K562 (cell line): ENCODE data around the gene ATF3. TPM values are rescaled to one million over a fixed set of nuclear protein-coding genes. Genes with fewer than 3 reads are reported as not detected.

ENCODE experiments used
- ATAC-seq: fragments of 200-7000 bp; cut with Tn5 transposase; 3 replicates; pipeline ENCODE4 v1.9.1; 2020; ENCODE audit warnings: moderate library complexity
- BruUV-seq: library from RNA; stranded (reverse); fragments of 400-500 nt; replicated peaks from 2 replicates; lab custom pipeline; 2021; lab: Mats Ljungman, UMichigan
- CTCF ChIA-PET: fragments of 300-600 bp; formaldehyde crosslinking; extraction: SDS; loops from one replicate; lab custom pipeline; 2021; ENCODE audit warnings: low intra/inter-chr PET ratio; lab: Yijun Ruan, JAX
- POLR2A ChIA-PET: fragments of 300-600, 350-650 bp; sonication (Branson Sonifier 250); formaldehyde crosslinking; extraction: SDS; loops from one replicate; lab custom pipeline; 2021; ENCODE audit warnings: antibody characterized with exemption, inconsistent platforms; lab: Yijun Ruan, JAX
- DNase-seq, 4 experiments: peaks; one replicate each; pipeline versions ENCODE4 v3.0.0 to v3.0.0-alpha.2; 2011 to 2018; ENCODE audit warnings: low spot score in 3 of 4, mixed read lengths in 3 of 4; ENCODE audit errors: extremely low read depth in 1 of 4
- FAIRE-seq: peaks from 2 replicates; lab custom pipeline; 2011; peaks lifted over from hg19 to GRCh38; lab: Jason Lieb, UNC
- H2AFZ ChIP-seq: 2 replicates; pipeline ENCODE4 v1.6.0; 2011; ENCODE audit warnings: low read depth, low read length, control low read depth, inconsistent platforms
- H3K27ac ChIP-seq: fragments of 200-600 bp; 3 replicates; pipeline ENCODE4 v1.8.0; 2011; ENCODE audit warnings: low read depth, mild to moderate bottlenecking, control low read depth, inconsistent platforms, low read length, moderate library complexity, mixed read lengths; ENCODE audit errors: extremely low read depth
- H3K27me3 ChIP-seq, 2 experiments: fragments of 300-600 bp in 1 of 2; 2 replicates in 1 of 2; 3 replicates in 1 of 2; pipeline versions ENCODE4 v1.6.0 to v1.8.0; 2011; ENCODE audit warnings: inconsistent platforms in 2 of 2, low read length in 2 of 2, mild to moderate bottlenecking in 1 of 2, mixed read lengths in 1 of 2, moderate library complexity in 1 of 2; ENCODE audit not compliant: control insufficient read depth in 2 of 2, insufficient read depth in 2 of 2
- H3K36me3 ChIP-seq: fragments of 300-600 bp; 3 replicates; pipeline ENCODE4 v1.8.0; 2011; ENCODE audit warnings: mild to moderate bottlenecking, low read length, inconsistent platforms; ENCODE audit not compliant: control insufficient read depth, insufficient read depth
- H3K4me1 ChIP-seq, 2 experiments: fragments of 200-600 bp in 1 of 2; replicated peaks in 1 of 2; 2 replicates in 1 of 2; 3 replicates in 1 of 2; pipeline versions ENCODE4 v1.5.1 to v1.8.0; 2011; ENCODE audit warnings: inconsistent platforms in 2 of 2, low read length in 2 of 2, mild to moderate bottlenecking in 1 of 2, mixed read lengths in 1 of 2, moderate library complexity in 1 of 2; ENCODE audit not compliant: control insufficient read depth in 2 of 2, insufficient read depth in 2 of 2
- H3K4me2 ChIP-seq: 2 replicates; pipeline ENCODE4 v1.6.1; 2011; ENCODE audit warnings: low read length, control low read depth, inconsistent platforms, mixed read lengths; ENCODE audit not compliant: insufficient read depth
- H3K4me3 ChIP-seq: fragments of 200-600 bp; sonication (generic), shearing (Covaris generic); 2 replicates; pipeline ENCODE4 v1.5.1; 2016; ENCODE audit warnings: control low read depth, inconsistent platforms
- H3K79me2 ChIP-seq: fragments of 200-600 bp; 3 replicates; pipeline ENCODE4 v1.8.0; 2011; ENCODE audit warnings: low read length, inconsistent platforms; ENCODE audit not compliant: control insufficient read depth, insufficient read depth
- H3K9ac ChIP-seq, 2 experiments: 2 replicates each; pipeline versions ENCODE4 v1.6.0 to v1.6.1; 2011; ENCODE audit warnings: low read depth in 2 of 2, low read length in 2 of 2, control low read depth in 1 of 2, inconsistent platforms in 1 of 2, mild to moderate bottlenecking in 1 of 2, mixed read lengths in 1 of 2; ENCODE audit not compliant: insufficient read depth in 1 of 2
- H3K9me1 ChIP-seq: one replicate; pipeline ENCODE4 v1.6.0; 2011; ENCODE audit warnings: inconsistent platforms, mild to moderate bottlenecking, low read length, moderate library complexity; ENCODE audit not compliant: control insufficient read depth, insufficient read depth
- H3K9me3 ChIP-seq: replicated peaks from 2 replicates; pipeline ENCODE4 v1.5.1; 2011; ENCODE audit warnings: low read depth, low read length, inconsistent platforms; ENCODE audit not compliant: control insufficient read depth, insufficient read depth
- H4K20me1 ChIP-seq: replicated peaks from 2 replicates; pipeline ENCODE4 v1.6.1; 2011; ENCODE audit warnings: low read length, inconsistent platforms, mixed read lengths; ENCODE audit not compliant: control insufficient read depth, insufficient read depth
- CC2D1A ChIP-seq: fragments of 450-650 bp; IDR thresholded peaks from 2 replicates; pipeline ENCODE4 v1.6.1; 2017; ENCODE audit warnings: mild to moderate bottlenecking
- CHD2 ChIP-seq: IDR thresholded peaks from 2 replicates; pipeline ENCODE4 v1.6.1; 2011; ENCODE audit warnings: low read depth, low read length
- CHD4 ChIP-seq: fragments of 200-600 bp; sonication (generic); IDR thresholded peaks from 3 replicates; pipeline ENCODE4 v1.6.1; 2012; ENCODE audit warnings: low read depth, mild to moderate bottlenecking, mixed read lengths, low read length, inconsistent platforms; ENCODE audit not compliant: insufficient read depth, insufficient replicate concordance, poor library complexity, severe bottlenecking
- FIP1L1 ChIP-seq: fragments of 200-400 bp; formaldehyde crosslinking; IDR thresholded peaks from 2 replicates; pipeline ENCODE4 v1.6.1; 2018; ENCODE audit warnings: mild to moderate bottlenecking, low read depth, low read length; ENCODE audit not compliant: poor library complexity, severe bottlenecking
- KLF13 ChIP-seq: fragments of 450-650 bp; IDR thresholded peaks from 2 replicates; pipeline ENCODE4 v1.6.1; 2016; ENCODE audit warnings: missing genetic modification characterization, low read depth, mild to moderate bottlenecking, missing compliant biosample characterization, moderate library complexity, borderline replicate concordance
- MCM7 ChIP-seq, 2 experiments: fragments of 450-650 bp; IDR thresholded peaks; 2 replicates each; pipeline ENCODE4 v1.6.1; 2016 to 2018
- SMARCB1 ChIP-seq: IDR thresholded peaks from 2 replicates; pipeline ENCODE4 v1.6.1; 2011; ENCODE audit warnings: improper control_type of control experiment, low read depth; ENCODE audit not compliant: insufficient read length
- TAF15 ChIP-seq: fragments of 200-400 bp; formaldehyde crosslinking; IDR thresholded peaks from 2 replicates; pipeline ENCODE4 v1.6.1; 2017; ENCODE audit warnings: mild to moderate bottlenecking, low read depth, low read length, moderate library complexity
- ZNF384 ChIP-seq: IDR thresholded peaks from 2 replicates; pipeline ENCODE4 v1.6.1; 2012; ENCODE audit warnings: low read depth, low read length, improper control_type of control experiment
- ZNF408 ChIP-seq: fragments of 250-450 bp; sonication (Bioruptor Pico); IDR thresholded peaks from 2 replicates; pipeline ENCODE4 v1.4.0; 2020; ENCODE audit warnings: low read depth, mild to moderate bottlenecking, moderate library complexity
- WGBS: fragments of 100-300 bp; shearing (Covaris generic); methylation state at CpG from one replicate; pipeline ENCODE4 v1.1.6; 2016; ENCODE audit warnings: low coverage, mixed read lengths; ENCODE audit not compliant: insufficient coverage; ENCODE audit errors: missing lambda C conversion rate; 5-methylcytosine and 5-hydroxymethylcytosine counted together
- in situ Hi-C: fragments of 300-500 bp; cut with MboI; formaldehyde crosslinking; loops from 4 replicates; pipeline ENCODE4 v1.15.0; 2018; ENCODE audit warnings: inconsistent platforms, mixed read lengths
- intact Hi-C: fragments of 100-400 bp; cut with micrococcal nuclease; formaldehyde crosslinking; loops from 2 replicates; pipeline ENCODE4 v1.14.2; 2022
- polyA plus RNA-seq, 8 experiments: library from polyadenylated mRNA; depleted of rRNA in 4 of 8; stranded (reverse) in 5 of 8; unstranded in 3 of 8; fragments of >200 nt; fragmentation: Nextera tagmentation in 2 of 8; fragmentation: Illumina TruSeq in 1 of 8; extraction: Ambion mirVana in 2 of 8; extraction: Trizol in 1 of 8; gene quantifications; 2 replicates each; pipeline versions ENCODE4 v1.2.1 to v1.2.3, GENCODE V29; 2011 to 2014; ENCODE audit warnings: inconsistent platforms in 1 of 8, missing spikeins in 1 of 8
- total RNA-seq, 7 experiments: library from RNA; depleted of rRNA in 6 of 7; stranded (reverse); fragments of >200 nt in 6 of 7; fragmentation: Illumina TruSeq in 2 of 7; extraction: Trizol in 2 of 7; gene quantifications; 2 replicates each; pipeline versions ENCODE4 v1.2.1 to v1.2.3, GENCODE V29; 2011 to 2021; ENCODE audit warnings: low replicate concordance in 1 of 7
- TF ChIP-seq, protein P1 (sequence below): fragments of 450-650 bp; formaldehyde crosslinking; IDR thresholded peaks from 2 replicates; pipeline ENCODE4 v1.4.0; 2022; ENCODE audit warnings: mild to moderate bottlenecking, moderate library complexity
- TF ChIP-seq, protein P2 (sequence below), 2 experiments: fragments of 450-650 bp in 1 of 2; sonication (generic) in 1 of 2; formaldehyde crosslinking in 1 of 2; IDR thresholded peaks in 1 of 2; conservative IDR thresholded peaks in 1 of 2; 2 replicates each; pipeline versions ENCODE4 v1.6.1 to v1.8.1; 2016 to 2023; ENCODE audit warnings: mild to moderate bottlenecking in 2 of 2, moderate library complexity in 2 of 2, inconsistent platforms in 1 of 2, missing genetic modification reagents in 1 of 2
- TF ChIP-seq, protein P3 (sequence below): fragments of 250-450 bp; sonication (Bioruptor Pico); IDR thresholded peaks from 2 replicates; pipeline ENCODE4 v1.4.0; 2020

The ATF3 gene
- total and polyA plus RNA-seq, 9 of the 15 experiments (the other 6 are each of a cell fraction or from before 2014, with no cell fraction given), result 3.5 to 28.2 (median 19.8) TPM

DNA sequence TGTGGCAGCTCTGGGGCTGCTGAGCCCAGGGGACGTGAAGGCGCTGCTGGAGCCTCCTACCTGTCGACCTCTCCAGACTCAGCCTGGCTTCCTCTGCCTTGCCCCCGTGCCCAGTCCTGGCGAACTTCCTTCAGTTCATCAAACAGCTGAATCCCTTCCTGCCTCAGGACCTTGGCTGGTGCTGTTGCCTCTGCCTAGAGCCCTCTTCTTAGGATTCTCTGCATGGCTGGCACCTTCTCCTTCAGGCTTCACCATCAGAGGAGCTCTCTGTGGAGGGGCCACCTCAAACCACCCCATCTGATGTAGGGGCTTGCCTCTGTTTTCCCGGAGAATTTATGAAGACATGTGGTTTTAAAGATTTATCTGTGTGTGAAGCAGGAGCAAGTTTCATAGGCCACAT, 23.4 kb upstream of the ATF3 start:
- DNase-seq (no peak), FAIRE-seq (no peak), ATAC-seq (no peak)
- intact Hi-C loops, result no loop called here
- H4K20me1 ChIP-seq, result 0 out of 2 replicates have a peak, but pooled peaks cover 6% of the 10 kb centered on the region
- H2AFZ ChIP-seq, result no peak overlapping the region
- no peaks in the 10 kb centered on the region for H3K9me1 ChIP-seq
- WGBS, result 6% methylated on average over 6 of the region's 6 CpGs
- CTCF ChIA-PET, result no interaction called here
- in situ Hi-C loops, result no loop called here
- no peak overlapping the region for H3K4me2 ChIP-seq
- TF ChIP-seq, protein P1, sequence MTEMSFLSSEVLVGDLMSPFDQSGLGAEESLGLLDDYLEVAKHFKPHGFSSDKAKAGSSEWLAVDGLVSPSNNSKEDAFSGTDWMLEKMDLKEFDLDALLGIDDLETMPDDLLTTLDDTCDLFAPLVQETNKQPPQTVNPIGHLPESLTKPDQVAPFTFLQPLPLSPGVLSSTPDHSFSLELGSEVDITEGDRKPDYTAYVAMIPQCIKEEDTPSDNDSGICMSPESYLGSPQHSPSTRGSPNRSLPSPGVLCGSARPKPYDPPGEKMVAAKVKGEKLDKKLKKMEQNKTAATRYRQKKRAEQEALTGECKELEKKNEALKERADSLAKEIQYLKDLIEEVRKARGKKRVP (CRISPR knock-in tag), result no peak
- TF ChIP-seq, protein P2, sequence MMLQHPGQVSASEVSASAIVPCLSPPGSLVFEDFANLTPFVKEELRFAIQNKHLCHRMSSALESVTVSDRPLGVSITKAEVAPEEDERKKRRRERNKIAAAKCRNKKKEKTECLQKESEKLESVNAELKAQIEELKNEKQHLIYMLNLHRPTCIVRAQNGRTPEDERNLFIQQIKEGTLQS (IDR thresholded peaks at IDR 0.05), result no peak
- TF ChIP-seq, protein P2 (CRISPR knock-in tag; conservative IDR thresholded peaks at IDR 0.05), result no peak
- no peak for TF ChIP-seq CC2D1A
- no peak for TF ChIP-seq KLF13 (tag)
- TF ChIP-seq CHD2, result no peak
- no peak for TF ChIP-seq CHD4
- no peak for TF ChIP-seq SMARCB1
- no peak for TF ChIP-seq MCM7 (IDR thresholded peaks at IDR 0.05)
- no peak for TF ChIP-seq FIP1L1
- no peak for TF ChIP-seq ZNF384
- TF ChIP-seq TAF15, result no peak
- TF ChIP-seq, protein P3, sequence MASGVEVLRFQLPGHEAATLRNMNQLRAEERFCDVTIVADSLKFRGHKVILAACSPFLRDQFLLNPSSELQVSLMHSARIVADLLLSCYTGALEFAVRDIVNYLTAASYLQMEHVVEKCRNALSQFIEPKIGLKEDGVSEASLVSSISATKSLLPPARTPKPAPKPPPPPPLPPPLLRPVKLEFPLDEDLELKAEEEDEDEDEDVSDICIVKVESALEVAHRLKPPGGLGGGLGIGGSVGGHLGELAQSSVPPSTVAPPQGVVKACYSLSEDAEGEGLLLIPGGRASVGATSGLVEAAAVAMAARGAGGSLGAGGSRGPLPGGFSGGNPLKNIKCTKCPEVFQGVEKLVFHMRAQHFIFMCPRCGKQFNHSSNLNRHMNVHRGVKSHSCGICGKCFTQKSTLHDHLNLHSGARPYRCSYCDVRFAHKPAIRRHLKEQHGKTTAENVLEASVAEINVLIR (CRISPR knock-in tag), result no peak
- no peak for TF ChIP-seq ZNF408 (CRISPR knock-in tag)
- no peak overlapping the region for H3K4me3 ChIP-seq
- H3K27me3 ChIP-seq, result peaks cover 54 to 69% of the 10 kb centered on the region in 2 experiments
- POLR2A ChIA-PET, result interaction anchor here (2.7 kb wide), 1 partner anchor 23 kb away, joined by 8 read pairs; the partner anchor contains the start of gene ATF3
- no peaks in the 10 kb centered on the region for H3K79me2 ChIP-seq
- 0 out of 4 replicates have a peak overlapping the region, but pooled peaks of 1 of the 2 experiments have one; percentile 39 for H3K9ac ChIP-seq
- no peak overlapping the region for H3K27ac ChIP-seq
- H3K4me1 ChIP-seq, result no peaks in the 10 kb centered on the region; a peak in 3 of 5 replicates
- H3K9me3 ChIP-seq, result no peaks in the 10 kb centered on the region
- no TSS peak for BruUV-seq
- H3K36me3 ChIP-seq, result no peaks in the 10 kb centered on the region
